PC-3 (cell line): ENCODE results near the gene EPS8L2.

Experiments
- CTCF ChIP-seq: fragments of 300-600 bp; sonication (generic); conservative IDR thresholded peaks from 2 replicates; pipeline ENCODE4 v1.5.1; 2017; ENCODE audit warnings: antibody characterized with exemption, low read depth, mild to moderate bottlenecking, low read length
- EZH2phosphoT487 ChIP-seq: fragments of 300-600 bp; sonication (generic); IDR thresholded peaks from 2 replicates; pipeline ENCODE4 v1.6.1; 2018; ENCODE audit warnings: mild to moderate bottlenecking, antibody characterized with exemption, low read length, borderline replicate concordance

GRCh38 chr11:770642-771616 is 64.9 kb downstream of the EPS8L2 start:
- TF ChIP-seq CTCF: no peak
- no peak for TF ChIP-seq EZH2phosphoT487
